K562 (cell line): ENCODE data around the gene TACC3. TPM values are rescaled to one million over a fixed set of nuclear protein-coding genes. Genes with fewer than 3 reads are reported as not detected.

Experiments
- CEBPG ChIP-seq, 3 experiments: fragments of 200-800 bp in 1 of 3; sonication (Bioruptor generic) in 1 of 3; sonication (generic) in 1 of 3; formaldehyde crosslinking in 1 of 3; IDR thresholded peaks in 2 of 3; conservative IDR thresholded peaks in 1 of 3; 2 replicates each; pipeline versions ENCODE4 v1.6.1 to v1.8.0; 2016 to 2022; ENCODE audit warnings: missing compliant biosample characterization in 2 of 3, missing genetic modification characterization in 2 of 3, mild to moderate bottlenecking in 1 of 3, missing genetic modification reagents in 1 of 3
- CREB1 ChIP-seq, 2 experiments: sonication (generic) in 1 of 2; formaldehyde crosslinking in 1 of 2; IDR thresholded peaks; 2 replicates each; pipeline versions ENCODE4 v1.6.1 to v1.8.0; 2012 to 2022; ENCODE audit warnings: inconsistent platforms in 1 of 2, mild to moderate bottlenecking in 1 of 2, missing genetic modification reagents in 1 of 2, moderate library complexity in 1 of 2
- E2F3 ChIP-seq: fragments of 250-450 bp; sonication (Bioruptor Pico); IDR thresholded peaks from 2 replicates; pipeline ENCODE4 v1.4.0; 2020; ENCODE audit warnings: mild to moderate bottlenecking
- FOXO4 ChIP-seq: fragments of 450-650 bp; formaldehyde crosslinking; IDR thresholded peaks from 2 replicates; pipeline ENCODE4 v1.4.0; 2020; ENCODE audit warnings: mild to moderate bottlenecking, moderate library complexity
- MCM5 ChIP-seq: fragments of 450-650 bp; IDR thresholded peaks from 2 replicates; pipeline ENCODE4 v1.6.1; 2016; ENCODE audit warnings: low read depth
- MEF2A ChIP-seq: IDR thresholded peaks from 2 replicates; pipeline ENCODE4 v1.6.1; 2011; ENCODE audit warnings: low read depth, mild to moderate bottlenecking, low read length, moderate library complexity; ENCODE audit not compliant: control insufficient read depth
- NFRKB ChIP-seq: fragments of 450-650 bp; IDR thresholded peaks from 2 replicates; pipeline ENCODE4 v1.6.1; 2016; ENCODE audit warnings: low read depth
- NR3C1 ChIP-seq: sonication (generic); formaldehyde crosslinking; IDR thresholded peaks from 2 replicates; pipeline ENCODE4 v1.8.1; 2022; ENCODE audit warnings: missing genetic modification reagents
- POLR2AphosphoS5 ChIP-seq: IDR thresholded peaks from 2 replicates; pipeline ENCODE4 v1.6.1; 2011; ENCODE audit warnings: mild to moderate bottlenecking, low read depth, low read length, moderate library complexity; ENCODE audit not compliant: control insufficient read depth, insufficient read depth
- SAP30 ChIP-seq: fragments of 200-600 bp; sonication (generic); IDR thresholded peaks from 2 replicates; pipeline ENCODE4 v1.6.1; 2012; ENCODE audit warnings: borderline replicate concordance, low read depth, mild to moderate bottlenecking, moderate library complexity, low read length, control low read depth, inconsistent platforms; ENCODE audit not compliant: insufficient read depth, poor library complexity, severe bottlenecking
- SMAD4 ChIP-seq: fragments of 250-450 bp; sonication (Bioruptor Pico); conservative IDR thresholded peaks from 2 replicates; pipeline ENCODE4 v1.8.0; 2021; ENCODE audit warnings: inconsistent platforms, mild to moderate bottlenecking, moderate library complexity
- TAF1 ChIP-seq: IDR thresholded peaks from 2 replicates; pipeline ENCODE4 v1.6.1; 2011; ENCODE audit warnings: mild to moderate bottlenecking, low read length, moderate library complexity; ENCODE audit not compliant: insufficient read depth, control insufficient read depth, severe bottlenecking; ENCODE audit errors: extremely low read depth
- TEAD4 ChIP-seq, 2 experiments: sonication (generic) in 1 of 2; formaldehyde crosslinking in 1 of 2; IDR thresholded peaks; 2 replicates each; pipeline versions ENCODE4 v1.6.1 to v1.8.0; 2012 to 2022; ENCODE audit warnings: borderline replicate concordance in 1 of 2, inconsistent platforms in 1 of 2, low read length in 1 of 2, mild to moderate bottlenecking in 1 of 2, missing genetic modification reagents in 1 of 2
- ZBTB34 ChIP-seq: fragments of 250-450 bp; sonication (Bioruptor Pico); IDR thresholded peaks from 2 replicates; pipeline ENCODE4 v1.8.0; 2021; ENCODE audit warnings: mild to moderate bottlenecking, moderate library complexity
- ZNF589 ChIP-seq: fragments of 200-800 bp; sonication (Bioruptor generic); IDR thresholded peaks from 2 replicates; pipeline ENCODE4 v1.6.1; 2016; ENCODE audit warnings: low read depth, missing genetic modification characterization, missing compliant biosample characterization
- ZNF592 ChIP-seq: fragments of 450-650 bp; IDR thresholded peaks from 2 replicates; pipeline ENCODE4 v1.6.1; 2017; ENCODE audit warnings: antibody characterized with exemption, mild to moderate bottlenecking
- polyA plus RNA-seq, 8 experiments: library from polyadenylated mRNA; depleted of rRNA in 4 of 8; stranded (reverse) in 5 of 8; unstranded in 3 of 8; fragments of >200 nt; fragmentation: Nextera tagmentation in 2 of 8; fragmentation: Illumina TruSeq in 1 of 8; extraction: Ambion mirVana in 2 of 8; extraction: Trizol in 1 of 8; gene quantifications; 2 replicates each; pipeline versions ENCODE4 v1.2.1 to v1.2.3, GENCODE V29; 2011 to 2014; ENCODE audit warnings: inconsistent platforms in 1 of 8, missing spikeins in 1 of 8
- total RNA-seq, 7 experiments: library from RNA; depleted of rRNA in 6 of 7; stranded (reverse); fragments of >200 nt in 6 of 7; fragmentation: Illumina TruSeq in 2 of 7; extraction: Trizol in 2 of 7; gene quantifications; 2 replicates each; pipeline versions ENCODE4 v1.2.1 to v1.2.3, GENCODE V29; 2011 to 2021; ENCODE audit warnings: low replicate concordance in 1 of 7

Gene TACC3
- total and polyA plus RNA-seq, 9 of the 15 experiments (the other 6 are each of a cell fraction or from before 2014, with no cell fraction given): 1.9 to 122 (median 55.6) TPM

GRCh38 chr4:1683736-1684505, 37.4 kb upstream of the TACC3 start, which contains the start of gene FAM53A (continued):
- no peak for TF ChIP-seq FOXO4 (CRISPR knock-in tag)
- TF ChIP-seq NFRKB: no peak
- TF ChIP-seq ZNF592: peak; percentile 93
- peak; percentile 40; the same call in 1 of the 2 replicates for TF ChIP-seq POLR2AphosphoS5
- peak; percentile 75 for TF ChIP-seq E2F3 (CRISPR knock-in tag)
- peak; percentile 47; the same call in 1 of the 2 replicates for TF ChIP-seq CEBPG (CRISPR knock-in tag; IDR thresholded peaks at IDR 0.05)
- no peak for TF ChIP-seq CEBPG (tag; conservative IDR thresholded peaks at IDR 0.05 in 1 of 2, IDR thresholded peaks at IDR 0.05 in 1 of 2)
- peak; percentile 95 for TF ChIP-seq NR3C1 (CRISPR knock-in tag)
- TF ChIP-seq ZNF589 (CRISPR knock-in tag): no peak
- TF ChIP-seq ZBTB34 (CRISPR knock-in tag): no peak
- TF ChIP-seq CREB1 (IDR thresholded peaks at IDR 0.05): no peak
- TF ChIP-seq CREB1 (CRISPR knock-in tag; IDR thresholded peaks at IDR 0.05): peak; percentile 68
- TF ChIP-seq TEAD4 (IDR thresholded peaks at IDR 0.05; ENCODE audit: low read length): no peak
- peak; percentile 96 for TF ChIP-seq TEAD4 (CRISPR knock-in tag; IDR thresholded peaks at IDR 0.05; ENCODE audit: borderline replicate concordance)
- TF ChIP-seq MCM5: no peak
- peak; percentile 25 for TF ChIP-seq TAF1
- no peak for TF ChIP-seq SAP30
- TF ChIP-seq MEF2A: no peak
- peak; percentile 86 for TF ChIP-seq SMAD4 (CRISPR knock-in tag)
